ENCODE data around the gene GDF15.
"Not testable (repeated sequence)": the region's sequence is repeated elsewhere in the genome, so short reads cannot be mapped to it uniquely, and the experiment has no call there.

The GDF15 gene, protein sequence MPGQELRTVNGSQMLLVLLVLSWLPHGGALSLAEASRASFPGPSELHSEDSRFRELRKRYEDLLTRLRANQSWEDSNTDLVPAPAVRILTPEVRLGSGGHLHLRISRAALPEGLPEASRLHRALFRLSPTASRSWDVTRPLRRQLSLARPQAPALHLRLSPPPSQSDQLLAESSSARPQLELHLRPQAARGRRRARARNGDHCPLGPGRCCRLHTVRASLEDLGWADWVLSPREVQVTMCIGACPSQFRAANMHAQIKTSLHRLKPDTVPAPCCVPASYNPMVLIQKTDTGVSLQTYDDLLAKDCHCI

DNA sequence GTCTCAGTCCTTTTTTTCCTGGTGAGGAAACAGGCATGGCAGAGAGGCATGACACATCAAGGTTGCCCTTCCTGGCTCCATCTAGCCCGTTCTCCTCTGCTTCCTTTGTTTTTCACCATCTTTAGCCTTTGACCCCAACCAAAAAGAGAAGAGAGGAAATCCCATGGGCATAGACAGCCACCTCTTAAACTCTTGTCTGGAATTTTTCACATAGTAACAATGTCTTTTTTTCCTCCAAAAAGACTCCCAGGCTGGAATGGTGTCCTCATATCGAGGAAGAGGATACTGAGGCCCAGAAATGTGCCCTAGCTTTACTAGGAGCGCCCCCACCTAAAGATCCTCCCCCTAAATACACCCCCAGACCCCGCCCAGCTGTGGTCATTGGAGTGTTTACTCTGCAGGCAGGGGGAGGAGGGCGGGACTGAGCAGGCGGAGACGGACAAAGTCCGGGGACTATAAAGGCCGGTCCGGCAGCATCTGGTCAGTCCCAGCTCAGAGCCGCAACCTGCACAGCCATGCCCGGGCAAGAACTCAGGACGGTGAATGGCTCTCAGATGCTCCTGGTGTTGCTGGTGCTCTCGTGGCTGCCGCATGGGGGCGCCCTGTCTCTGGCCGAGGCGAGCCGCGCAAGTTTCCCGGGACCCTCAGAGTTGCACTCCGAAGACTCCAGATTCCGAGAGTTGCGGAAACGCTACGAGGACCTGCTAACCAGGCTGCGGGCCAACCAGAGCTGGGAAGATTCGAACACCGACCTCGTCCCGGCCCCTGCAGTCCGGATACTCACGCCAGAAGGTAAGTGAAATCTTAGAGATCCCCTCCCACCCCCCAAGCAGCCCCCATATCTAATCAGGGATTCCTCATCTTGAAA lies at the start of gene GDF15:
GDF15 (plus strand) TSS at position 484 of the 868 bp plus-strand sequence; CDS start at position 516, 32 bp downstream.
- no peak for DNase-seq (ENCODE audit: low read depth in 2 of 2)

DNA sequence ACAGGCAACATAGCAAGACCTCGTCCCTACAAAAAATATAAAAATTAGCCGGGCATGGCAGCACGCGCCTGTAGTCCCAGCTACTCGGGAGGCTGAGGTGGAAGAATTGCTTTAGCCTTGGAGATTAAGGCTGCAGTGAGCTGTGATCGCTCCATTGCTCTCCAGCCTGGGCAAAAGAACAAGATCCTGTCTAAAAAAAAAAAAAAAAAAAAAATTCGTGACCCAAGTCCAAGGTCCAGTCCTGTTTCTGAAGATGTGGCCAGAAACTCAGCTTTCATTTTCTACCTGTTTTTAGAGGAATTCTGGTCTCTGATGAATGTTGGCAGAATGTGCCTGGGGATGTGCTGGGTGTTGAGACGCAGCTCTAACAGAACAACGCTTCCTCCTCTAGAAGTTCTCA lies 47.4 kb upstream of the GDF15 start:
- DNase-seq (ENCODE audit: low read depth in 2 of 2), result no peak

DNA sequence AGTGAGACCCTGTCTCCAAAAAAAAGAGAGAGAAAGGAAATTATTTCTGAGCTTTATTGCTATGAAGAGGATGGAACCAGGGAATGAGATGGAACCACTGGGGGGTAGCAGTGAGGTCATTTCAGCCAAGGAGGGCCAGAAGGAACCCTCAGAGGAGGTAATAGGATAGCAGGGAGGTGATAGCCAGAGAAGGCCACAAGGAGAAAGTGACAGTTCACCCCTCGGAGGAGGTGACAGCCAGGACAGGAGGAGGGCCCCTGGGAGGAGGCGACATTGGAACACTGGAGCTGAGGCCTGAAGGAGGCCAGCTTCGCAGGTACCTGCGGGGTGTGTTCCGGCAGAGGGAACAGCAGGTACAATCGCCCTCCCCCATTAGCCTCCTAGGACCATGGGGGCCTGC lies 46.2 kb upstream of the GDF15 start:
- DNase-seq (ENCODE audit: low read depth in 2 of 2), result no peak

DNA sequence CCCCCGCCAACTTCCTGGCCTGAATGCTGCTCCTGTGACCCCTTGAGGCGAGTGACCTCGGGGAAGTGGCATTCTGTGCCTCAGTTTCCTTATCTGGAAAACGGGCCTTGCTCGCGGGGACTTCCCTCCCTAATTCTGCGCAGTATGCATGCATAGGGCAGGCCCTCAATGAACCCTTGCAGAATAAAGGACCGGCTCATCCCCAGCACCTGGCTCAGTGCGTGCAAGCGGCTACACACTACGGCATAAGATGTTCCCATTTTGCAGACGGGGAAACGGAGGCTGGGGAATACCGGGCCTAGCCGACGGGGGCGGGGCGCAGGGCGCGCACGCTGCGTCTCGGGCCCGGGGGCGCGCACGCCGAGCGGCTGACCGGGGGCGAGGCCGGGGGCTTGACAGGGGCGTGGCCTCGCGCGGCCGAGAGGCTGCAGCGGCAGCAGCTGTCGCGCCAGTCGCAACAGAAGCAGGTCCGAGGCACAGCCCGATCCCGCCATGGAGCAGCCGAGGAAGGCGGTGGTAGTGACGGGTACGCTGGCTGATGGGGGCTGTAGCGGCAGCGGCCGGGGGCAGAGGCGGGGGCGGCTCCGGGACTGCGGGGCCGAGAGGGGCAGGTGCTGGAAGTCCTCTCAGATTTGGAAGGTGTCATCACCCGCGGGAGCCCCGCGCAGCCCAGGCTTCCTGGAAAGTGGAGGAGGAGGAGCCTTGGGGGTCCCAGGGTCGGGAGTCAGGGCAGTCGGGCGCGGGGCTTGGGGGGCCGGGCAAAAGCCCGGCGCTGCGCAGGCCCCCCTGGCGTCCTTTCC lies 45.6 kb upstream of the GDF15 start, which contains the start of gene PGPEP1:
PGPEP1 (plus strand) TSS at position 409 of the 800 bp plus-strand sequence; CDS start at position 493, 84 bp downstream.
- no peak for DNase-seq (ENCODE audit: low read depth in 2 of 2)

DNA sequence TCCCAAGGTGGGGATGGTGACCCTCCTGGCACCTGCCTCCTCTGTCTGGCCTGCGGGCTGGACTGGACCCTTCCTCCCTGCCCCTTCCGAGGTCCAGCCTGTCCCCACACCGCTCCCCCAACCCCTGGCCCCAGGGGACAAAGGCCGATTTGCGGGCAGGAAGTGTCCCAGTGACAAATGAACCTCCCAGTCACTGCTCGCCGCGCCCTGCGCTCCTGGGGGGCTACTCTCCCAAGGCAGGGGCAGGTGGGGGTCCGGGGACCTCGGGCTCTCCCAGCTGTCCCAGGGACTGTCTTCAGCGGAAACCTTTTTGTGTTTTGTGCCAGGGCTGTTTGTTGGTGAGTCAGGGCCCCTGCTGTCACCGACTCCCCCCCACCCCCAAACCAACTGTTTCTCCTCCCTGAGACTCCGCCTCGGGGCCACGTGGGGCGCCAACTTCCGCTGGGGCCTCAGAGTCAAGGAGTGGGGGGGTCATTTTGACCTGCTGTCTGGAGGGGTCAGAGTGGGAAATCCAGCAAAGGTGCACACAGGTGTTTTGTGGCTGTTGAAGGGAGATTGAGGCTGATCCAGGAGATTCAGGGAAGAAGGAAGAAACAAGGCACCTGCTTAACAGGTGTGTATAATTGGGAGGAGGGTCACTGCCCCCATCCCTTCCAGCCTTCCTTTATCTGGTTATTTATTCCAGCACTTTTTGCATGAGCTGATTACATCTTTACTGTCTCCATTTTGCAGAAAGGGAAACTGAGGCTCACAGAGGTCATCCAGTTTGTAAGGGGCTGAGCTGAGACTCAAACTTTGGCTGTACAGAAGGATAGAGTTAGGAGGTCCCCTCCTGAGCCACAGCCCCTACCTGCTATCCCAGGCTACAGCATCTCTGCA lies 44.7 kb upstream of the GDF15 start:
- no peak for DNase-seq (ENCODE audit: low read depth in 2 of 2)

DNA sequence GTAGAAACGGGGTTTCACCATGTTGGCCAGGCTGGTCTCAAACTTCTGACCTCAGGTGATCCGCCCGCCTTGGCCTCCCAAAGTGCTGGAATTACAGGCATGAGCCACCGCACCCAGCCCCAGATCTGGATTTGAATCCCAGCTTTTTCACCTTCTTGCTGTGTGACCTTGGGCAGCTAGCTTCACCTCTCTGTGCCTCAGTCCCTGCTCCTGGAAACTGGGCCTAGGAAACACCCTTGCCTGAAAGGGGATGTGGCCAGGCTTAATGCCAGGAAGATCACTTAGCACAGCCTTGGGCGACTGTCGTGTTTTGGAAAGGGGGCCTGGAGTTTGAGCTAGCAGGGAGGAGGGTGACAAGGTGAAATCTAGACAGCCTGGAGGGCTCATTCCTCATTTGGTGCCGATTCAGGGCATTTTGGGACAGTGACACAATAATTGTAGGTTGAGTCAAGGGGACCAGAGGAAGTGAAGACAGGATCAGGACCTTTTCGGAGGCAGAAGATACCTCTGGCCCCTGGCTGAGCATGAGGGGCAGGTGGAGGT lies 43.8 kb upstream of the GDF15 start:
- no peak for DNase-seq (ENCODE audit: low read depth in 2 of 2)

DNA sequence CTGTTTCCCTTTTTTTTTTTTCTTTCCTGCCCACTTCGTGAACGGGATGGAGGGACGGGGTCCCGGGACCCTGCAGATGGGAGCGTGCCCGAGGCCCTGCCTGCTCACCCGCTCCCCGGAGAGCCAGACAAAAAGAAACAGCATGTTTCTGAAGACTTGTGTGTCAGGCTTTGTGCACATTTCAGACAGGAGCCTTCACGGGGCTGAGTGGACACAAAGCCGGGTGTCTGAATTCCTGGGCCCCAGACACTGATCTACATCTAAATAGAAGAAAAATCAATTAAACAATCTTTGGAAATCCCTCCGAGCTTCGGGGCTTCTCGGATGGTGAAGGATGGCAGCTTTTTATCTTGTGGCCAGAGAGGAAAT lies 41.4 kb upstream of the GDF15 start:
- DNase-seq (ENCODE audit: low read depth in 2 of 2), result no peak

DNA sequence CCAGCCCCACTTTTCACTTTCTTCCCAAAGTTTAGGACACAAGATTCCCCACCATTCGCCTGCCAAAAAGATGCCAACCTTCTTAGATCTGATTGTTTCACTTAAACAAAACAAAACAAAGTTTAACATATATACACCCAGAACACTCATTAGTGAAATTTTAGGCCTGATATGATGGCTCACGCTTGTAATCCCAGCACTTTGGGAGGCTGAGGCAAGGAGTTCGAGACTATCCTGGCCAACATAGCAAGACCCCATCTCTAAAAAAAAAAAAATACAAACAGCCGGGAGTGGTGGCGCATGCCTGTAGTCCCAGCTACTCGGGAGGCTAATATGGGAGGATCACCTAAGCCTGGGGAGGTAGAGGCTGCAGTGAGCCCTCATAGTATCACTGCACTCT lies 40.7 kb upstream of the GDF15 start:
- DNase-seq (ENCODE audit: low read depth in 2 of 2), result no peak

DNA sequence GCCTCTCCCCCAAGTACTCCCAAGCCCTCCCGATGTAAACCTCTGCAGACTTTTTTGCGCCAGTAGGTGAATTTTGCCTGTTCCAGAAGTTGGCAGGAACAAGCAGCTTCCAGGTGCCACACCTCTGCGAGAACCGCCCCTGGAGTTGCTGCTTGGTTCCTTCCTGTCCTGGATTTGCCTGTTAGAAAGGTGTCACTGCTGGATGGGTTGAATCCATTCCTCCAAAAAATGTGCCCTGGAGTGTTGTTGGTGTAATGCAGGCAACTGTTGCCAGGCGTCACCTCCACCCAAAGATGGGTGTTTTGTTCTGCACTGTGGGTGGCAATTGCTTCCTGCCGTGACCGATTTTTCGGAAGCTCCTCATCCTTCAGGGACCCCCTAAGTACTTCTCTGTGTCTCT lies 39.9 kb upstream of the GDF15 start:
- DNase-seq (ENCODE audit: low read depth in 2 of 2), result no peak

DNA sequence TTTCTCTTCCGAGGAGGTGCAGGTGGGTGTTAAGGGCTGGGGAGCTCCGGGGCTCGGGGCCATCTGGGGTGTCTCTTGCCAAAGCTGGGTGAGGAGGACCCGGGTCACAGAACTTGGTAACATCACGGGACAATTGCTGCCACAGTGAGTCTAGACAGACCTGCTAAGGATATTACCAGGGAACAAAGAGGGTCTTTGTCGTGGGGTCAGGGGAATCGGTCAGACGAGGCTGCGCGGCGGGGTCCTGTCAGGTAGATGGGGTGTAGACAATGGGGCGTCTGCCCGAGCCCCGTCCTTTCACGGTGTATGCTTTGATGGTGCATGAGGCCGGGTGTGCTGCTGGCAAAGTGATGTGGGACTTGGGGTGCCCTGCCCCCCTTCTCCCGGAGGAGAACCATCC lies 37.8 kb upstream of the GDF15 start:
- DNase-seq (ENCODE audit: low read depth in 2 of 2), result no peak

DNA sequence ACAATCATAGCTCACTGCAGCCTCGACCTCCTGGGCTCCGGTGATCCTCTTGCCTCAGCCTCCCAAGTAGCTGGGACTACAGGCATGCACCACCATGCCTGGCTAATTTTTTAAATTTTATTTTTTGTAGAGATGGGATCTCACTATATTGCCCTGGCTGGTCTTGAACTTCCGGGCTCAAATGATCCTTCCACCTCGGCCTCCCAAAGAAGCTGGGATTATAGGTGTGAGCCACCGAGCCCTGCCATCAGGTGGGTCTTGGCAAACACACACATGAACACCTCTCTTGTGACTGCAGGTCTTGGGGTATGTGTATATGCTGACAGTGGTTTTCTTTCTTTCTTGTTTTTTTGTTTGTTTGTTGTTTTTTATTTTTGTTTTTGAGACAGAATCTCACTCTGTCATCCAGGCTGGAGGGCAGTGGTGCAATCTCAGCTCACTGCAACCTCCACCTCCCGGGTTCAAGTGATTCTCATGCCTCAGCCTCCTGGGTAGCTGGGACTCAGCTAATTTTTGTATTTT lies 37.1 kb upstream of the GDF15 start:
- DNase-seq (ENCODE audit: low read depth in 2 of 2), result not testable (repeated sequence)

DNA sequence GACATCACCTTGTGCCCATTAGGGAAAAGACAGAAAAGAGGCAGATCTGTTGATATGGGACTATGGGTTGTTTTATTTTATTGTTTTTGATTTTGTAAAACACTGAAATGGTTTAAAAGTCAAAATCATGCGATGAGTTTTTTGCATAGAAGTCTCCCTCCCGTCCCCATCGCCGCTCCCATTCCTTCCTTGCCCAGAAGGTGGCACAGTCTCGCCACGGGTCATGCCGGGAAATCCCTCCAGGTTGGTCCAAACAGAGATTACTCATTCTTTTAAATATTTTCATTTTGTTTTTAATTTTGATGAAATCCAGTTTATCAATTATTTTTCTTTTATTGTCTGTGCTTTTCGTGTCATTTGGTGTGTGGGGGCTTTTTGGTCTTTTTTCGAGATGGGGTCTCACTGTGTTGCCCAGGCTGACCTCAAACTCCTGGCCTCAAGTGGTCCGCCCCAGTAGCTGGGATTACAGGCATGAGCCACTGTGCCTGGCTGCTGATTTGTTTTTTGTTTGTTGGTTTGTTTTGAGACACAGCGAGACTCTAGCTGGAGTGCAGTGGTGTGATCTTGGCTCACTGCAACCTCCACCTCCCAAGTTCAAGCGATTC lies 36.3 kb upstream of the GDF15 start:
- DNase-seq (ENCODE audit: low read depth in 2 of 2), result no peak

DNA sequence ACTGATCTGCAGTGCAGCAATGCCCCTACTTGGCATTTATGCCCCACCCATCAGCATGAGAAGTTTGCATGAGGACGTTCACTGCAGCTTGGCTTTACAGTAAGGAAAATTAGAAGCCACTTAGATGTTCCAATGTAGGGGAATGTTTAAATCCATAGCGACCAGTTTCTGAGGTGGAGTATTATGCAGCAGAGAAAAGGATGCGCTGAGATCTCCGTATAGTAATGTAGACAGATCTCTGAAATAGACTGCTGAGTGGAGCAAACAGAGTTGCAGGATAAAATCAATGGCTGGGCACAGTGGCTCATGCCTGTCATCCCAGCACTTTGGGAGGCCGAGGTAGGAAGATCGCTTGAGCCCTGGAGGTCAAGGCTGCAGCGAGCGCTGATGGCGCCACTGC lies 35.5 kb upstream of the GDF15 start:
- DNase-seq (ENCODE audit: low read depth in 2 of 2), result no peak

DNA sequence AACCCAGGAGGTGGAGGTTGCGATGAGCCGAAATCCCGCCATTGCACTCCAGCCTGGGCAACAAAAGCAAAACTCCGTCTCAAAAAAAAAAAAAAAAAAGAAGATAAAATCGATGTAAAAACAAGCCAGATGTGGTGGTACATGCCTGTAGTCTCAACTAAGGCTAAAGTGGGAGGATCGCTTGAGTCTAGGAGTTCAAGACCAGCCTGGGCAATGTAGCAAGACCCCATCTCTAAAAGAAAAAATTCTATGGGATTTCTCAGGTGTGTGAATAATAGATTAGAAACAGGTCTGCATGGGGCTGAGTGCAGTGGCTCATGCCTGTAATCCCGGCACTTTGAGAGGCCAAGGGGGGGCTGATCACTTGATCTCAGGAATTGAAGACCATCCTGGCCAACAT lies 34.4 kb upstream of the GDF15 start:
- no peak for DNase-seq (ENCODE audit: low read depth in 2 of 2)

DNA sequence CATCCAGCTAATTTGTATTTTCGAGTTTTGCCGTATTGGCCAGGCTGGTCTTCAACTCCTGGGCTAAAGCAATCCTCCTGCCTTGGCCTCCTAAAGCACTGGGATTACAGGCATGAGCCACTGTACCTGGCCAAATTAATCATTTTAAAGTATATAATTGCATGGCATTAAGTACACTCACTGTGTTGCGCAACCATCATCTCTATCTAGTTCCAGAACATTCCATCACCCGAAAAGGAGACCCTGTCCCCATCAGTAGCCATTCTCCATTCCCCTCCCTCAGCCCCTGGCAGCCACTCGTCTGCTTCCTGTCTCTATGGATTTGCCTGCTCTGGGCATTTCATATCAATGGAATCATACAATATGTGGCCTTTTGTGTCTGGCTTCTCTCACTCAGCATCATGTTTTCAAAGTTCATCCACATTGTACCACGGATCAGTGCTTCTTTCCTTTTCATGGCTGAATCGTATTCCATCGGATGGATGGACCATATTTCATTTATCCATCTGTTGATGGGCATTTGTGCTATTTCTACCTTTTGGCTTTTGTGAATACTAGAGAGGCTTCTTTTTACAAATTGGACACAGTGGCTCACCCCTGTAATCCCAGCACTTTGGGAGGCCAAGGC lies 32.5 kb upstream of the GDF15 start:
- DNase-seq (ENCODE audit: low read depth in 2 of 2), result no peak

DNA sequence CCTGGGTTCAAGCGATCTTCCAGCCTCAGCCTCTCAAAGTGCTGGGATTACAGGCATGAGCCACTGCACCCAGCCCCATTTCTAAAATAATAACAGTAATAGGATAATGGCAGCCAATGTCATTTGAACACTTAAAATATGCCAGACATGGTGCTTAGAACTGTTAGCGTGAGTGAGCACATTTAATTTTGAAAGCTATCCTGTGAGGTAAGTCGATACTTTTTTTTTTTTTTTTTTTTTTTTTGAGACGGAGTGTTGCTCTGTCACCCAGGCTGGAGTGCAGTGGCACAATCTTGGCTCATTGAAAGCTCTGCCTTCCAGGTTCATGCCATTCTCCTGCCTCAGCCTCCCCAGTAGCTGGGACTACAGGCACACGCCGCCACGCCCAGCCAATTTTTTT lies 31.2 kb upstream of the GDF15 start:
- not testable (repeated sequence) for DNase-seq (ENCODE audit: low read depth in 2 of 2)

DNA sequence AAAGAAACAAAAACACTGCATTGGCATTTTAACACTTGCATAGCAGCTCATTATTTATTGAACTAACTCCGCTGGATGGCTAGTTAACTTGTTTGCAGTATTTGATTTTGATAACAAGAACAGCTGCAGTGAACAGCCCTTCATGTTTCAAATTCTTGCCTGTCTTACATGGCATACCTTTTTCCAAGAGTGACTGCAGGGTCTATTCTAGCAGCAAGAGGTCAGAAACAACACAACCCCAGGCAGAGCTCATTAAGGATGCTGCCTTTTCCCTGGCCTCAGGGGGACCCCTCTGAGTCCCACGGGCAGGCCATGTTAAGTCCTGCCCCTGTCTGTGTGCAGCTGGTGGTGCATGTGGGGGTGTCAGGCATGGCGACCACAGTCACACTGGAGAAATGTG lies 28.9 kb upstream of the GDF15 start:
- DNase-seq (ENCODE audit: low read depth in 2 of 2), result no peak

DNA sequence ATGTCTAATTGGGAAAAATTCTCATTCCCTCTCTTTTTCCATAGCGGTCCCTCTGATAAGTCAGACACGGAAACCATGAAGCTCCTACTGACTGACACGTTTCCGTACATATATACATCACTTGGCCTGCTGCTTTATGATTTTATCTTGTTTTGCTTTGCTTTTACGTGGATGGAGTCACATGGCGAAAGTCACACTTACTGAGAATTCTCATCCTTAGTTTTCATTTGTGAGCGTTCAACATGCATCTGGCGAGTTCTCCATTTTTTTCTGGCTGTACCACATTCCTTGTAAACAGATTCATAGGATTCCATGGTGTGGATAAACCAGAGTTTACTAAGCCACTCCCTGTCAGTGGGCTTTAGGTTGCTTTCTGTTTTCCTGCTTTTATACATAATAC lies 24.3 kb upstream of the GDF15 start:
- DNase-seq (ENCODE audit: low read depth in 2 of 2), result no peak

DNA sequence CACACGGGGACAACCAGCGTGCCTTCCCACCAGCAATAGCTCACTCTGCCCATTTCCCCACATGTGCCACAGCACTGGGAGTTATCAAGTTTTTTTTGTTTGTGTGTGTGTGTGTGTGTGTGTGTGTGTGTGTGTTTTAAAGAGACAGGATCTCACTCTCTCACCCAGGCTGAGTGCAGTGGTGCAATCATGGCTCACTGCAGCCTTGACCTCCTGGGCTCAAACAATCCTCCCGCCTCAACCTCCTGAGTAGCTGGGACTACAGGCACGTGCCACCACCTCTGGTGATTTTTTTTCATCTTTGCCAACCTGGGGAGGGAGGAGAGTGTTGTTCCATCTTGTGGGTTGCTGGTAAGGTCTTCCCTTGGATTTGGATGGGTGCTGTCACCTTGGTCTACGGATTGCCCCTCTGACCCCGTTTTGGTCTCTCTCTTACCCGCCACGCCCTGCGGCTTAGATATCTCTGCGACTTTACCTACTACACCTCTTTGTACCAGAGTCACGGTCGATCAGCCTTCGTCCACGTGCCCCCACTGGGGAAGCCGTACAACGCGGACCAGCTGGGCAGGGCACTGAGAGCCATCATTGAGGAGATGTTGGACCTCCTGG lies 22.9 kb upstream of the GDF15 start:
- no peak for DNase-seq (ENCODE audit: low read depth in 2 of 2)

All from fibroblast of skin of left quadriceps (primary cell).